Measurements from ENCODE around the gene RASIP1.

The RASIP1 gene

DNA sequence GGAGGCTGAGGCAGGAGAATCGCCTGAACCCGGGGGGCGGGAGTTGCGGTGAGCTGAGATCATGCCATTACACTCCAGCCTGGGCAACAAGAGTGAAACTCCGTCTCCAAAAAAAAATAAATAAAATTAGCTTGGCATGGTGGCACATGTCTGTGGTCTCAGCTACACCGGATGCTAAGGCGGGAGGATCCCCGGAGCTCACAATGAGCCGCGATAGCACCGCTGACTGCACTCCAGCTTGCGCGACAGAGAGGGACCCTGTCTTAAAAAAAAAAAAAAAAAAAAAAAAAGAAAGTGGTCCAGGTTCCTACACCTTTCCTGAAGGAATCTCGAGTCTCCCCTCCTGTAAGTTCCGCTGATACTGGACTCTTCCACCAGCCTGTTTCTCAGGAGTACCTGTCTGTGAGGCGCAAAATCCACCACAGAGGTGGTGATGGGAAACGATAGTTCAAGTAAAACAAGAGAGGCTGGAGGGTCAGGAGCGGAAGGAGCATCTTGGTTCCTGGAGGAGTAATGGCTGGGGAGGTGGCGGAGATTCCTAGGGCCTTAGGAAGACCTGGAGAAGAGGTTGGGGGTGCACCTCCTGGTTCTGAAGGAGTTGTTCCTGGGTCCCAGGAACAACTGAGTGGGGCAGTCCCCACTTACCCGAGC, 11.6 kb upstream of the RASIP1 start:
- CTCF ChIA-PET, result interaction anchor here (0.7 kb wide), 1 partner anchor 107 kb away, joined by 3 read pairs; no protein-coding TSS in a partner anchor
- DNase-seq (ENCODE audit: extremely low spot score), result no peak
- no peak for TF ChIP-seq SP1 (IDR thresholded peaks at IDR 0.05)
- TF ChIP-seq ZNF384 (IDR thresholded peaks at IDR 0.05), result no peak
- TF ChIP-seq, protein P1, sequence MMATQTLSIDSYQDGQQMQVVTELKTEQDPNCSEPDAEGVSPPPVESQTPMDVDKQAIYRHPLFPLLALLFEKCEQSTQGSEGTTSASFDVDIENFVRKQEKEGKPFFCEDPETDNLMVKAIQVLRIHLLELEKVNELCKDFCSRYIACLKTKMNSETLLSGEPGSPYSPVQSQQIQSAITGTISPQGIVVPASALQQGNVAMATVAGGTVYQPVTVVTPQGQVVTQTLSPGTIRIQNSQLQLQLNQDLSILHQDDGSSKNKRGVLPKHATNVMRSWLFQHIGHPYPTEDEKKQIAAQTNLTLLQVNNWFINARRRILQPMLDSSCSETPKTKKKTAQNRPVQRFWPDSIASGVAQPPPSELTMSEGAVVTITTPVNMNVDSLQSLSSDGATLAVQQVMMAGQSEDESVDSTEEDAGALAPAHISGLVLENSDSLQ (IDR thresholded peaks at IDR 0.05), result no peak
- TF ChIP-seq L3MBTL2 (conservative IDR thresholded peaks at IDR 0.05), result no peak
- no peak for TF ChIP-seq SUZ12 (IDR thresholded peaks at IDR 0.05)
- TF ChIP-seq ARNT (IDR thresholded peaks at IDR 0.05), result no peak
- TF ChIP-seq BHLHE40 (IDR thresholded peaks at IDR 0.05; ENCODE audit: borderline replicate concordance), result no peak
- TF ChIP-seq FOXA1 (IDR thresholded peaks at IDR 0.05), result no peak
- TF ChIP-seq HDGF (IDR thresholded peaks at IDR 0.05; ENCODE audit: borderline replicate concordance), result no peak
- TF ChIP-seq FOXK2 (IDR thresholded peaks at IDR 0.05), result no peak
- no peak for TF ChIP-seq FOXM1 (IDR thresholded peaks at IDR 0.05; ENCODE audit: borderline replicate concordance)
- TF ChIP-seq NFRKB (IDR thresholded peaks at IDR 0.05), result no peak
- POLR2A ChIA-PET, result no interaction called here

DNA sequence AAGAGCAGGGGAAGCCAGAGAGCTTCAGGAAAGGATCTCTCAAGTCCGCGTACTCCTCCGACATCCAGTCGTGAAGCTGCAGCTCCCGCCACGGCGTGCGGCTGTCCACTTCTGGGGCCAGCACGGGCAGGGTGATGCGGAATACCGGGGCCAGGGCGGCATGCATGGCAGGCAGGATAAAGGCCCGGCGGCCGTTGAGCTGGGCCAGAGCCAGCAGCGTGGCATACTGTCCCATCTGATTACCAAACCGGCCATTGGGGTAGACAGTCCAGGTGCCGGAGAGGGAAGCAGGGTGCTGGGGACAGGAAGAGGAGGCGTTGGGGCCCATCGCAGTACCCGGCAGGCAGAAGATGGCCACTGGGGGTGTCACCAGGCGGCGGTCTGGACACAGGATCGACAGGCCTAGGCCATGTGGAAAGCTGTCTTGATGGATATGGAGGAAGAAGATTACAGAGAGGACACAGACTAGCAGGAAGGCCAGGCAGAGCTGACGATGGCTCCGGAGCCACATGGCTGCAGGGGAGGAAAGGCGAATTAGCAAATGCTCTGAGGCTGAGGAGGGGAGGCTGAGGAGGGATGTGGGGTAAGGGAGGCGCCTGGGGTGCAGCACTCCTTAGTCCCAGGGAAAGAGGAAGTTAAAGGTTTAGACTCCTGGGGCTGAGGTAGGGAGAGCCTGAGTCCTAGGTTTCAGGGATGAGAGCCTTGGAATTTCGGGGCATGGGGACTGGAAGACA, 10.5 kb upstream of the RASIP1 start:
- TF ChIP-seq ELF4 (IDR thresholded peaks at IDR 0.05), result no peak
- no peak for DNase-seq (ENCODE audit: extremely low spot score)
- ChIA-PET CTCF (no interaction called here), POLR2A (no interaction called here)

DNA sequence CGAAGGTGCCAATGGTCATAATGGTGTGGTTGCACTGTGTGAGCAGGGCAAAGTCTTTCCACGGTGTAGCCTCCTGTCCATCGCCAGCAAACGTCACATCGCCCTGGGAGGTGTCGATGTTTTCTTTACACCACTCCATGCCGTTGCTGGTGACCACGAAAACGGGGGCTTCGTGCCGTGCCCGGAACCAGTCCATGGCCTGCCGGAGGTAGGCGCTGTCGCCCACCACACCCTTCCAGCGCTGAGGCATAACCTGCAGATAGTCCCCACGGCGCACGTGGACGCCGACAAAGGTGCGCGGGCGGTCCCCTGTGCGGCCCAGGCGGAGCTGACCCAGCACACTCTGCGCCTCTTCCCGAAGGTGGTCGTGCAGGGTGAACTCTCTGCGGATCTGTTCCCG, 9.9 kb upstream of the RASIP1 start:
- no peak for DNase-seq (ENCODE audit: extremely low spot score)
- POLR2A ChIA-PET, result interaction anchor here (1.0 kb wide), 1 partner anchor 30 kb away, joined by 3 read pairs; no protein-coding TSS in a partner anchor
- TF ChIP-seq FOXM1 (IDR thresholded peaks at IDR 0.05; ENCODE audit: borderline replicate concordance) (no peak), SP1 (IDR thresholded peaks at IDR 0.05) (no peak), L3MBTL2 (conservative IDR thresholded peaks at IDR 0.05) (no peak), TARDBP (IDR thresholded peaks at IDR 0.05) (no peak)
- TF ChIP-seq, protein P1 (IDR thresholded peaks at IDR 0.05), result no peak
- CTCF ChIA-PET, result no interaction called here

DNA sequence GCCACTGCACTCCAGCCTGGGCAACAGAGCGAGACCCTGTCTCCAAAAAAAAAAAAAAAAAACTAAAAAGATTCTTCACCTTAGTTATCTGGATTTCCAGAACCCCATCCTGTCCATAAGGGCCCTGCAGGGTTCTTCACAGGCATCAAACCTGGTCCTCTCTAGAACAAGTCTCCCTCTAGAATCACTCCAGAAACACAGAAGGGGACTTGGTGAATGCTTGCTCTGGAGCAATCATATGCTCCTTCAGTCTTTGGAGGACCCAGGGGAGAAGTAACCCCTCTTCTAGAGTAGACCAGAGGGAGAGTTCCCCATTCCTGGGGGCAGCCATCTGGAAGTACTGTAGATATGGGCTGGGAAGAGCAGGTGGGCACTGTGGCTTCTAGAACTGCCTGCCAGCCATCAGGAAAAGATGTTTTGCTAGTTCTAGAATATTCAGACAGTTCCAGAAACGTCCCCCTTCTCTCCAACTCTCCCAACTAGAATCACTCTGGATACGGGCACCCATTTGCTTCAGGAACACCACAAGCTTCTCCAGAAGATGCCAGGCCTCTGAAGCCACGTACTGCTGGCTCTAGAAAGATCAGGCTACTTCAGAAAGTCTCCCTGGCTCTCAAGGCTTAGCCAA, 9.3 kb upstream of the RASIP1 start:
- ChIA-PET POLR2A (interaction anchor here (1.0 kb wide), 1 partner anchor 29 kb away, joined by 3 read pairs; no protein-coding TSS in a partner anchor), CTCF (no interaction called here)
- DNase-seq (ENCODE audit: extremely low spot score), result no peak
- TF ChIP-seq LEF1 (IDR thresholded peaks at IDR 0.05; ENCODE audit: borderline replicate concordance) (no peak), ARNT (IDR thresholded peaks at IDR 0.05) (peak; percentile 77)

DNA sequence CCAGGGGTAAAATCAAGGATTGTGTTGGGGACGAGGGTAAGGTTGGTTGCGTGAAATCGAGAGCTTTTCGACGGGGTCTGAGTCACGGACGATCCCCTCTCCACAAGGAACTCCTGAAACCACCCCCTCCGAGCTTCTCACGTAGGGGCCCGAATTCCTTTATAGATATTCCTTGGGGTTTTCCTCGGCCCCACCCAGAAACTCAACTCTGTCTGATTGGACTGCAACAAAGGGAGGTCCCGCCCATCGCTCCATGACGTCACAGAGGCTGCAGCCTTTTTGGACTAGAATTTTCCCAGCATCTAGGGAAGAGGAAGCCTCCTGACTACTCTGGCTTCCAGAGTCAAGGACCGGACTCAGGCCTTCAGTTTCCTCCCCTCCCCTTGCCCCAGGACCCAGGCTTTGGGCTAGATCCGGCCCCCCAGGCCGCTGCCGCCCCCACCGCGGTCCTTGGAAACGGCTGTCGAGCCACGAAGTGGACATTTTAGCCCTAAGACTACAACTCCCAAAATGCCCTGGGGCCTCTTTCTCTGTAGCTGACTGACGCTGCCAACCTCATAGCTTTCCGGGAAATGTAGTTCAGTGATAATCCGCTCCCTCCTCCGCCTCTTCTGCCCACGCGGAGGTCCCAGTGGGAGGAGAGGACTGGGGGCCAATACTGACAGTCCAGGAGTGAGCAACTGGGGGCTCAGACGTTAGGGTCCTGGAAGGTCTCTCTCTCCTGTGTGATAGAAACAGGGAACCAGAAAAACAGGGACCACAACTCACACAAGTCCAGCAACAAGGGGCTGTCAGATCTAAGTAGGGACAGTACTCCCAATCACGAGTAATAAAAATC, 6.5 kb upstream of the RASIP1 start, which contains the start of gene IZUMO1:
Gene IZUMO1, minus strand, starts transcription at position 172 of the 838 bp plus-strand sequence. CDS start 1,050 bp downstream, outside the sequence.
- CTCF ChIA-PET, result interaction anchor here (0.6 to 1.0 kb wide), 2 partner anchors 162 to 247 kb away, joined by 3 read pairs; partner anchors contain the start of genes GYS1 and RUVBL2
- TF ChIP-seq FOXA1 (IDR thresholded peaks at IDR 0.05) (no peak), FOXK2 (IDR thresholded peaks at IDR 0.05) (no peak), L3MBTL2 (conservative IDR thresholded peaks at IDR 0.05) (peak; percentile 66), LEF1 (IDR thresholded peaks at IDR 0.05; ENCODE audit: borderline replicate concordance) (no peak), BHLHE40 (IDR thresholded peaks at IDR 0.05; ENCODE audit: borderline replicate concordance) (no peak), TARDBP (IDR thresholded peaks at IDR 0.05) (no peak), ZNF384 (IDR thresholded peaks at IDR 0.05) (no peak), SP1 (IDR thresholded peaks at IDR 0.05) (no peak), HDGF (IDR thresholded peaks at IDR 0.05; ENCODE audit: borderline replicate concordance) (no peak), ARNT (IDR thresholded peaks at IDR 0.05) (no peak), CTBP1 (IDR thresholded peaks at IDR 0.05; ENCODE audit: borderline replicate concordance) (no peak), FOXM1 (IDR thresholded peaks at IDR 0.05; ENCODE audit: borderline replicate concordance) (peak; percentile 65; the same call in 1 of the 2 replicates), SUZ12 (IDR thresholded peaks at IDR 0.05) (peak; percentile 90), ELF4 (IDR thresholded peaks at IDR 0.05) (0 out of 2 replicates have a peak, but pooled peaks have one; percentile 18), NFRKB (IDR thresholded peaks at IDR 0.05) (no peak)
- TF ChIP-seq, protein P1 (IDR thresholded peaks at IDR 0.05), result no peak; the same call in 1 of the 2 replicates
- DNase-seq (ENCODE audit: extremely low spot score), result peak; percentile 84
- POLR2A ChIA-PET, result interaction anchor here (0.6 to 1.7 kb wide), 10 partner anchors 8 to 186 kb away, joined by 3 to 9 read pairs (median 4); partner anchors contain the start of gene CA11

Data from HEK293T (cell line).